MCF 10A (cell line): ENCODE data around the gene ZNF700. TPM values are rescaled to one million over a fixed set of nuclear protein-coding genes. Genes with fewer than 3 reads are reported as not detected.

Experiments used
- BruUV-seq: library from RNA; stranded (reverse); fragments of 400-500 nt; replicated peaks from 2 replicates; lab custom pipeline; 2021; lab: Mats Ljungman, UMichigan
- CTCF ChIA-PET: fragments of 300-600 bp; sonication (Branson Sonifier 250); formaldehyde crosslinking; extraction: SDS; loops from one replicate; lab custom pipeline; 2021; ENCODE audit warnings: antibody characterized with exemption, inconsistent platforms; lab: Yijun Ruan, JAX
- POLR2A ChIA-PET: fragments of 300-600, 350-650 bp; sonication (Branson Sonifier 250); formaldehyde crosslinking; extraction: SDS; loops from one replicate; lab custom pipeline; 2020; ENCODE audit warnings: antibody characterized with exemption, inconsistent platforms; lab: Yijun Ruan, JAX
- DNase-seq: peaks from one replicate; pipeline ENCODE4 v3.0.0-alpha.2; 2018; ENCODE audit not compliant: unreplicated experiment
- H3K27ac Mint-ChIP-seq: one replicate; pipeline ENCODE4 v1.8.0; 2022; ENCODE audit warnings: mild to moderate bottlenecking, low read depth, mixed read lengths; ENCODE audit not compliant: unreplicated experiment
- H3K27me3 Mint-ChIP-seq: one replicate; pipeline ENCODE4 v1.8.0; 2022; ENCODE audit warnings: mixed read lengths; ENCODE audit not compliant: insufficient read depth, unreplicated experiment
- H3K36me3 Mint-ChIP-seq: one replicate; pipeline ENCODE4 v1.8.0; 2022; ENCODE audit warnings: mild to moderate bottlenecking, moderate library complexity, mixed read lengths; ENCODE audit not compliant: insufficient read depth, unreplicated experiment
- H3K4me1 Mint-ChIP-seq: one replicate; pipeline ENCODE4 v1.8.0; 2022; ENCODE audit warnings: mixed read lengths; ENCODE audit not compliant: insufficient read depth, unreplicated experiment
- H3K4me3 Mint-ChIP-seq: one replicate; pipeline ENCODE4 v1.8.0; 2022; ENCODE audit warnings: mild to moderate bottlenecking, moderate library complexity, mixed read lengths; ENCODE audit not compliant: unreplicated experiment
- H3K9me3 Mint-ChIP-seq: one replicate; pipeline ENCODE4 v1.8.0; 2022; ENCODE audit warnings: mixed read lengths; ENCODE audit not compliant: unreplicated experiment
- CTCF ChIP-seq: fragments of 200-600 bp; IDR thresholded peaks from one replicate; pipeline ENCODE4 v1.8.0; 2022; ENCODE audit warnings: antibody characterized with exemption, mild to moderate bottlenecking; ENCODE audit not compliant: unreplicated experiment
- intact Hi-C: fragments of 100-400 bp; cut with micrococcal nuclease; formaldehyde crosslinking; loops from 2 replicates; pipeline ENCODE4 v1.14.1; 2022
- total RNA-seq: library from RNA; stranded (reverse); gene quantifications from 2 replicates; pipeline ENCODE4 v1.2.3, GENCODE V29; 2022

ZNF700 gene
- total RNA-seq, 1 experiment from 2014 or later = 5.9 TPM

GRCh38 chr19:11979527-11979926 is 54.6 kb downstream of the ZNF700 start:
- POLR2A ChIA-PET = no interaction called here
- no peak for DNase-seq
- H3K9me3 Mint-ChIP-seq = peaks cover 12% of the 10 kb centered on the region
- H3K4me1 Mint-ChIP-seq = no peaks in the 10 kb centered on the region
- intact Hi-C loops = no loop called here
- CTCF ChIA-PET = no interaction called here
- H3K27me3 Mint-ChIP-seq = no peaks in the 10 kb centered on the region
- no peak overlapping the region for H3K27ac Mint-ChIP-seq
- no peaks in the 10 kb centered on the region for H3K36me3 Mint-ChIP-seq
- no peak for TF ChIP-seq CTCF
- H3K4me3 Mint-ChIP-seq = no peak overlapping the region
- no TSS peak for BruUV-seq

DNA sequence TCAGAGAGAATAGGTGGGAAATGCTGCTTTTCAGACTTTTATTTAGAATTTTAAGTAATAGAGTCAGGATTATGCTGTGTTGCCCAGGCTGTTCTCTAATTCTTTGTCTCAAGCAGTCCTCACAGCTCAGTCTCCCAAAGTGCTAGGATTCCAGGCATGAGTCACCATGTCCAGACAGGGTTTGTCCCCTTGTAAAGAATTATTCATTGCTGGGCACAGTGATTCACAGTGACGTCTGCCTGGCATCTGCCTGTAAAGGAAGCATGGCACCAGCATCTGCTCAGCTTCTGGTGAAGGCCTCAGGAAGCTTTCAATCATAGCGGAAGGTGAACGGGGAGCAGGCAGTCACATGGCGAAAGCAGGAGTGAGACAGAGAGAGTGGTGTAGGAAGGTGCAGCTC is 57.6 kb downstream of the ZNF700 start:
- BruUV-seq = no TSS peak
- POLR2A ChIA-PET = no interaction called here
- Mint-ChIP-seq H3K4me1 (no peaks in the 10 kb centered on the region), H3K27me3 (no peaks in the 10 kb centered on the region), H3K9me3 (peaks cover 6% of the 10 kb centered on the region), H3K4me3 (no peak overlapping the region), H3K27ac (no peak overlapping the region), H3K36me3 (no peaks in the 10 kb centered on the region)
- TF ChIP-seq CTCF = no peak
- no peak for DNase-seq
- CTCF ChIA-PET = interaction anchor here (0.5 to 9.4 kb wide), 3 partner anchors 25 to 162 kb away, joined by 3 to 142 read pairs (median 3); partner anchors contain the start of gene ZNF700
- intact Hi-C loops = no loop called here

DNA sequence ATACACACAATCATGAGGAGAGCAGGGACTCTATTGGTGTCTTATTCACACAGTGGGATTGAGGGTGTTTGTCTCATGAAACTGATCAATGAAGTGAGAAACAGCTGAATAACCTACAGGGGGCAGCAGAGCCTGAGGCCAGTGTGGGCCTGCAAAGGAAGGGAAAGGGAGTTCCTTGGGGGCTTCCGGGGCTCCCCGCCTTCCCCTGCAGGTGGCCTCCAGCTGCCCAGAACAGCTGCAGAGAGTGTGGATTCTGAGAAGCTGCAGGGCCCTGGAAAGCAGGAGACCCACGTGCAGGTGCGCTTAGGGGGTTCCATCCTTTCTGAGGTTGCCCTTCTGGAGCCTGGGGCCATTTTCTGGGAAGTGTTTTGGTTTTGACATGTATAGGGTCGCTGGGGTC is 60.1 kb downstream of the ZNF700 start:
- intact Hi-C loops = loop anchor here (5.0 kb wide), 2 partner anchors 173 to 328 kb away; partner anchors contain the start of gene ZNF440
- no TSS peak for BruUV-seq
- TF ChIP-seq CTCF = no peak
- DNase-seq = no peak
- Mint-ChIP-seq H3K27me3 (no peaks in the 10 kb centered on the region), H3K4me3 (no peak overlapping the region), H3K36me3 (no peaks in the 10 kb centered on the region), H3K27ac (no peak overlapping the region), H3K4me1 (no peaks in the 10 kb centered on the region), H3K9me3 (peaks cover 7% of the 10 kb centered on the region)
- POLR2A ChIA-PET = no interaction called here
- CTCF ChIA-PET = interaction anchor here (0.5 to 9.4 kb wide), 5 partner anchors 63 to 449 kb away, joined by 4 to 142 read pairs (median 5); partner anchors contain the start of gene ZNF700

DNA sequence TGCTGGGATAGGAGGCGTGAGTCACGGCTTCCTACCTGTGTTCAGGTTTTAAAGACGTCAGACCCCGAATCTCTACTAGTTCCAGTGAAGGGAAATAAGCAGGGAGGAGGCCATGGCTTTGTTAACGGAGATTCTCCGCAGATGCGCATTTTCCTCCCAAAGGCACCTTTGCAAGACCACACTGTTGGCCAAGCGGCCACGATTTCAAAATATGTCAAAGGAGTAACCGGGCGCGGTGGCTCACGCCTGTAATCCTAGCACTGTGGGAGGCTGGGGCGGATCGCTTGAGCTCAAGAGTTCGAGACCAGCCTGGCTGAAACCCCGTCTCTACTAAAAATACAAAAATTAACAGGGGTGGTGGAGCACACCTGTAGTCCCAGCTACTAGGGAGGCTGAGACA is 61.8 kb downstream of the ZNF700 start:
- POLR2A ChIA-PET = interaction anchor here (1.0 to 4.9 kb wide), 3 partner anchors 19 to 154 kb away, joined by 4 to 67 read pairs (median 24); partner anchors contain the start of genes ZNF20 and ZNF700
- Mint-ChIP-seq H3K4me3 (no peak overlapping the region), H3K36me3 (no peaks in the 10 kb centered on the region), H3K27ac (no peak overlapping the region), H3K27me3 (no peaks in the 10 kb centered on the region), H3K4me1 (no peaks in the 10 kb centered on the region), H3K9me3 (peaks cover 13% of the 10 kb centered on the region)
- CTCF ChIA-PET = interaction anchor here (0.7 to 9.4 kb wide), 6 partner anchors 29 to 253 kb away, joined by 4 to 142 read pairs (median 6); partner anchors contain the start of genes ZNF491 and ZNF700
- intact Hi-C loops = loop anchor here (5.0 kb wide), 2 partner anchors 174 to 329 kb away; partner anchors contain the start of gene ZNF440
- no TSS peak for BruUV-seq
- DNase-seq = no peak
- no peak for TF ChIP-seq CTCF
